GM21390 (cell line): ENCODE results near the gene SYCE1L.
A peak's percentile ranks its signal among the peaks of the same experiment; 100 is the strongest.
"Not testable (repeated sequence)": the region's sequence is repeated elsewhere in the genome, so short reads cannot be mapped to it uniquely, and the experiment has no call there.

ENCODE experiments used
- ATAC-seq: cut with Tn5 transposase; IDR thresholded peaks from one replicate; pipeline ENCODE4 v1.9.1; 2021; ENCODE audit not compliant: unreplicated experiment

The SYCE1L gene

GRCh38 chr16:77197747-77198146, 1.5 kb upstream of the SYCE1L start:
- no peak for ATAC-seq

DNA sequence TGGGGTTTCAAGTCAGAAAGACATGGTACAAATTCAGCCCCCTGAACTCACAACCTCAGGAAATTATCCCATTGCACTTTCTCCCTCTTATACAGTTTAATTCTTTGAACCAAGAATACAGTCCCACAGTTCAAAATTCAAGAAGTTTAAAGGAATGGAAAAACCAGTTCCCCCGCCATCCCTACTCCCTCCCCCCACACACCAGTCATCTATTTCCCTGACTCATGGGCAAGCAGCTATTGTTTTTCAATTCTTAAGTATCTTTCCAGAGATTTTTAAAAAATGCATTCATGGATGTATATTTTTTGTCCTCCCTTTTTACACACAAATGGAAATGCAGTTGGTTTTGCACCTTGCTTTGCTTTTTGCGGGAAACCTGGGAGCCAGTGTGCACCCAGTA, 7.3 kb downstream of the SYCE1L start:
- no peak for ATAC-seq

GRCh38 chr16:77207030-77207429, 7.8 kb downstream of the SYCE1L start:
- no peak for ATAC-seq

DNA sequence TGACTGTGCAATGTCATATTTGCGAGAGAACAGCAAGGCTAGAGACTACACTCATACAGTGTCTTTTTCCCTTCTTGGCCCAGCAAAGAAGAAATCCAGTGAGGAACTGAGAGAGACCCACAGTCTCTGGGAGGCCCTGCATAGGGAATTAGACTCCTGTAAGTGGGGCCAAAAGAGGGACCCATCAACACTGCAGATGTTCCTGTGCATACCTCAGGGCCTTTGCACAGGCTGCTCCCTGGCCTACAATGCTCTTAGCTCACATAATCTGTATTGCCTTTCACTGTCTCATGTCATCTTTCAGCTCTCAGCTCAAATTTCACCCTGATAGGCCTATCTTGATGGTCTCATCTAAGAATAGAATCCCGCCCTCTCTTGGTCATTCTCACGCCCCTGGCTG, 9.2 kb downstream of the SYCE1L start:
- no peak for ATAC-seq

DNA sequence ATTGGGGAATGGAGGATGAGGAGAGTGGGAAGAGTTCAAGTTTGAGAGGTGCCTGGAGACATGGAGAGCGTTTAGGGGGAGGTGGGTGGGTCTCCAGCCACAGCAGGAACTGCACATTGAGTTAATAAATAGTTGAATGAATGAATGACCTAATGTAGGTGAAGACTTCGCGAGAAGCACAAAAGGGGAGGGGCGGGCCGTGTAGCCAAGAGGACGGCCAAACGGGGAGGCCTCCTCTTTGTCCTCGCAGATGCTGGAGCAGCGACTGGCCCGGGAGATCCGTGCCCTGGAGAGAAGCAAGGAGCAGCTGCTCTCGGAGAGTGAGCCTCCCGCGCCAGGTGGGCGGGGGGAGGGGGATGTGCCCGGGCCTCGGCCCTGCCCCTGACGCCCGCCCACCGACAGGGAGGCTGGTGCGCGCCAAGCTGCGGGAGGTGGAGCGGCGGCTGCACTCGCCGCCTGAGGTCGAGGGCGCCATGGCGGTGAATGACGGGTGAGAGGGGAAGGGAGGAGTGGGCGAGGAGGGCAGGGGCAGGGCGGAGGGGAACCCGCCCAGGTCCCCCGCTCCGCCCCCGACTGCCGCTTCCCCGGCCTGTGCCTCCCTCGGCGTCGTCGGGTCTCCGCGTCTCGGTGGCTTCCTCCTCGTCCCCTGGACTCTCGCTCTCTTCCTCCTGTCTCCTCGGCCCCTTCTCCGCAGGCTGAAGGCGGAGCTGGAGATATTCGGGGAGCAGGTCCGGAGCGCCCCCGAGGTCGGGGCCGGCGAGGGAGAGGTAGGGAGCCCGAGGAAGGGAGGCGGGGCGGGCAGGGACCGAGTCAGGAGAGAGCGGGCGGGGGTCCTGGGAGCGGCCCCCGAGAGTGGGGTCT, 12.9 kb downstream of the SYCE1L start:
- ATAC-seq: peak; percentile 69

DNA sequence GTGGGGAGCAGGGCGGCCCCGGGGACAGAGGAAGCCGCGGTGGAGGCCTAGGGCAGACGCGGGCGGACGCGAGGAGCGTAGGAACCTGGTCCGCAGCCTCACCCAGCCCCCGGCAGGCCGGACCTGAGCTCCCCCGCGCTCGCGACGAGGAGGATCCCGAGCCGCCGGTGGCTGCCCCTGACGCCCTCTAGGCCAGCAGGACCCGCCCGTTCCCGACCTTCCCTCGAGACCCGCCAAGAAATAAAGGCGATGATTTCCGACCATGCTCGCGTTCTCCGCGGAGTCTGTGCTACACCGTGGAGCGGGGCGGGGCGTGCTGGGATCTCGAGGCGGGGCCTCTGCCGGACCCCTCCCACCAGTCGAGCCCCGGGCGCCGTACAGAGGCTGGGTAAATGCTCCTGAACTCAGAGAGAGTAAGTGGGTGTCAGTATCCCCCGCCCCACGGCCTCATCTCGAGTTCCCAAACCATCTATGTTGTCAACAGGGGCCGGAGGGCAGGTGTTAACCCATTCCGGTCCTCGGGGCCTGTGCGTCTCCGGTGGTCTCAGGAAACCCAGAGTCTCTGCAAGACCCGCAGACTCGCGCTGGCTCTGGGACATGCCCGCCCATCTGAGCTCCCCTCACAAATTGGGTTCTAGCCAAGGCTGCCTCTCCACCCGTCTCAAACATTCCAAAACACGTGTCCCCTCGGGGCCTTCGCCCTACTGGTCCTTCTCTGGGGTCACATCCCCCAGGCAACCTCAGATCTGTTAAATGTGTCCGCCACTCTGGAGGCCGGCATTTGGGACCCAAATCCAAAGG, 13.7 kb downstream of the SYCE1L start:
- ATAC-seq: peak; percentile 79

- no peak for ATAC-seq
These were observed 14.4 kb downstream of the SYCE1L start for GRCh38 chr16:77213542-77214106.

- ATAC-seq: no peak
These were observed 15.4 kb downstream of the SYCE1L start for GRCh38 chr16:77214411-77215138.

GRCh38 chr16:77219437-77219836, 20.2 kb downstream of the SYCE1L start:
- no peak for ATAC-seq

DNA sequence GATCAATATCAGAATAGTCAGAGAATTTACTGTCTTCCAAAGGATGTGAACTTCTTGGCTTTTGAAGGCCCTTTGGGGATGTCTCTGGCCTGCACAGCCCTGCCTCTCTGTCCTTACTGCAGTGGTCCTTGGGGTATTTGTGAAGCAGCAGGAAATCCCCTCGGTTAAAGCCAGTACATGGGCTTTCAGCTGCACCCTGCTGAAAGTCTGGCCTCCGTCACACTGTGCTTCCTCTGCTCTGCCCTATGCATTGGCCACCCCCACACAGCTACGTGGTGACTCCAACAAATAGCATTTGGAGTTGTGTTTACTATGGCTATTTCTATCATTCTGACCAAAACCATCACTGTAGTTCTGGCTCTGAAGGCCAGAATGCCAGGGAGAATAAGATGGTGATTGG, 21.2 kb downstream of the SYCE1L start:
- ATAC-seq: peak; percentile 57

DNA sequence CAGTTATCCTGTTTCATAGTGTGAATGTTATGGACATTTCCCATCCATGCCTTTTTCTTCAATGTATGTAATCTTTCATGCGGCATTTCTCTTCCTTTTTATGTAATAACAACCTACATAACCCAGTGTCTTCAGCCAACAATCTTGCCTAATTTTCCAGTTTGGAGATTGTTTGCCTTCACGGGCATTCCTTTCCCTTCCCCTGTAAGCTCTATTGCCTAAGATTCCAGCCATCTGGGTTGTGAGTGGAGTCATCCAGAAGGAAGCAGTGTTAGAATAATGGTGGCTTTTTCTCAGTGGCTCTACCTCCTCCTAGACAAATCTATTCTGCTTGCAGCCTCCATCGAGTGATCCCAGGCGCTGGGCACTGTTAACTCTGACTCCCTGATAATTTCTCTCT, 22.3 kb downstream of the SYCE1L start:
- ATAC-seq: no peak

- ATAC-seq: no peak
These were observed 24.0 kb downstream of the SYCE1L start for GRCh38 chr16:77223184-77223583.

DNA sequence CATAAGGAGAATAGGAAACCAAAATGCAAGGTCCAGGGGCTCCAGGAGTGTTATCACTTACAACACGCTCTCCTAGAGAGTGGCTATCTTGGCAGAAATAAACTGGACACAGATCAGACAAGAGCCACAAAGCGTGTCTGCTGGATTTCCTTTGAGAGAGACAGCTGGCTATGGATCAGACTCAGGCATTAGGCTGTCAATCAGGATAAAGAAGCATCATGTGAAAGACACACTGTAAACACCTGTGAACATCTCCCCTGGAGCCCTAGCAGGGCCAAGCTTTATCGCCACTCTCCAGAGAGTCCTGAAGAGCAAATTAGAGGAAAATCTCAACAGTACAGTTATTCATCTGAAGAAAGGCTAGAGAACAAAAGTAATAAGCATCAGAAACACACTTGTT, 26.0 kb downstream of the SYCE1L start:
- ATAC-seq: no peak

DNA sequence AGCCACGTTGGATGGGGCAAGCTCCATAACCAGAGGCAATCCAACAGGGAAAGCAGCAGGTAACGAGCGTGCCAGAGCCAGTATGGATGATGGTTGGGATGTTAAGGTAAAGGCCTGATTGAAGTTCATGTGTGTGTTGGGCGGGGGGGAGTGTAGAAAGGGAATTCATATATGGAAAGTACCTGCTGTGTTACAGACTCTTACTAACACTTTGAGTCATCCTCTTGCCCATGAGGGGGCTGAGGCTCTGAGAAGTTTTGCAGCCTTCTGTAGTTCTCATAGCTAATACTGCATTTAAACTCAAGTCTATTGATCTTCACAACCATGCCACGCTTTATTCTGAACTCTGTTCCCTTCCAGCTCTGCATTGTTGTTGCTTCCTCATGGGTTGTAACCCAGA, 28.5 kb downstream of the SYCE1L start:
- peak; percentile 79 for ATAC-seq

DNA sequence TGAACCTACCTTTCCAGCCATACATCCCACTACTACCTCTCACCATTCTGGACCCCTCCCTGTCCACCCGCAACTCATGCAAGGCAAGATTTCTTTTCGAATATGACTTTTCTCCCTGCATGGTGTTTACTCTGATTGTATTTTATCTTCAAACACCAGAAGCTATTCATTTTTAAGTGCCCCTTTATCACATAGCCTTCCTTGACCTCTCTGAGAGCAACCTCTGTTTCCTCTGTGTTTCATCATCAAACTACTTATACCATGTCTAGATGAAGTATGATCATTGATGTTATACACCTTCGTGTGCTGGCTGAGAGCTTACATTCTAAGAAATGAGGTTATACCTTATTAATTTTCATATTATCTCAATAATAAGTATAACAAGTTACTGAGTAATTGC, 31.8 kb downstream of the SYCE1L start:
- no peak for ATAC-seq

DNA sequence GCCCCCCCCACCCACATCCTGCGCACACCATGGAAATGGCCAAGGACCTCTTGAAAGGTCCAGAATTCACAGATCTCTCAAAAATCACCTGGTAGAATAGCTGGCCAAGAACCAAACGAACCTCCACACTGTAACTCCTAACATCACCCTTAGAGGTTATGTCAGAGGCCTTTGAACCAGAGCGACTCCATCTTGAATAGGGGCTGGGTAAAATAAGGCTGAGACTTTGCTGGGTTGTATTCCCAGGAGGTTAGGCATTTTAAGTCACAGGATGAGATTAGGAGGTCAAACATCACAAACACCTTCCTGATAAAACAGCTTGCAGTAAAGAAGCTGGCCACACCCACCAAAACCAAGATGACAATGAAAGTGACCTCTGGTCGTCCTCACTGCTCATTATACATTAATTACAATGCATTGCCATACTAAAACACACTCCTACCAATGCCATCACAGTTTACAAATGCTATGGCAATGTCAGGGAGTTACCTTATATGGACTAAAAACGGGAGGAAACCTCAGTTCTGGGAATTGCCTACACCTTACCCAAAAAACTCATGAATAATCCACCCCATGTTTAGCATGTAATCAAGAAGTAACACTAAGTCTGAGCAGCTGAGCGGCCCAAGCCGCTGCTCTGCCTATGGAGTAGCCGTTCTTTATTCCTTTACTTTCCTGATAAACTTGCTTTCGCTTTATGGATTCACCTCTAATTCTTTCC, 34.8 kb downstream of the SYCE1L start:
- no peak for ATAC-seq

DNA sequence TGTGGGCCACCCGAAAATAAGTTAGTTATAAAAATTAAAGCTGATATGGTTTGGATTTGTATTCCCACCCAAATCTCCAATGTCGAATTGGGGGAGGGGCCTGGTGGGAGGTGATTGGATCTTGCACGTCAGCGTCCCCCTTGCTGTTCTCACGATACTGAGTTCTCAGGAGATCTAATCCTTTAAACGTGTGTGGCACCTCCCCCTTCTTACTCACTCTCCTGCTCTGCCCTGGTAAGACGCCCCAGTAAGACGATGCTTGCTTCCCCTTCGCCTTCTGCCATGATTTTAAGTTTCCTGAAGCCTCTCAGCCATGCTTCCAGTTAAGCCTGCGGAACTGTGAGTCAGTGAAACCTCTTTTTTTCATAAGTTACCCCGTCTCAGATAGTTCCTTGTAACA, 35.4 kb downstream of the SYCE1L start:
- ATAC-seq: no peak

GRCh38 chr16:77236063-77236511, 36.9 kb downstream of the SYCE1L start:
- peak; percentile 100 for ATAC-seq

- no peak for ATAC-seq
These were observed 39.4 kb downstream of the SYCE1L start for GRCh38 chr16:77238593-77238992.

DNA sequence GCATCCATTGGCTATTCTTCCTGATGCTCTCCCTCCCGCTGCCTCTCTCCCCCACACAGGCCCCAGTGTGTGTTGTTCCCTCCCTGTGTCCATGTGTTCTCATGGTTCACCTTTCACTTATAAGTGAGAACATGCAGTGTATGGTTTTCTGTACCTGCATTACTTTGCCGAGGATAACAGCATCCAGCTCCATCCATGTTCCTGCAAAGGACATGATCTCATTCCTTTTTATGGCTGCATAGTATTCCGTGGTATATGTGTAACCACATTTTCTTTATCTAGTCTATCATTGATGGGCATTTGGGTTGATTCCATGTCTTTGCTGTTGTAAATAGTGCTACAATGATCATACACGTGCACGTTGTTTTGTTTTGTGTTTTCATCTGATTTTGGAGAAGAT, 43.3 kb downstream of the SYCE1L start:
- not testable (repeated sequence) for ATAC-seq
